GM19238 (cell line): ENCODE data around the gene COL23A1.
A peak's percentile ranks its signal among the peaks of the same experiment; 100 is the strongest.
"Not testable (repeated sequence)": the region's sequence is repeated elsewhere in the genome, so short reads cannot be mapped to it uniquely, and the experiment has no call there.

ENCODE experiments used
- DNase-seq: peaks from one replicate; pipeline ENCODE4 v3.0.0; 2011; ENCODE audit warnings: low spot score; ENCODE audit not compliant: insufficient read length

Gene COL23A1

GRCh38 chr5:178246624-178247279, 343.4 kb downstream of the COL23A1 start:
- DNase-seq, result no peak

DNA sequence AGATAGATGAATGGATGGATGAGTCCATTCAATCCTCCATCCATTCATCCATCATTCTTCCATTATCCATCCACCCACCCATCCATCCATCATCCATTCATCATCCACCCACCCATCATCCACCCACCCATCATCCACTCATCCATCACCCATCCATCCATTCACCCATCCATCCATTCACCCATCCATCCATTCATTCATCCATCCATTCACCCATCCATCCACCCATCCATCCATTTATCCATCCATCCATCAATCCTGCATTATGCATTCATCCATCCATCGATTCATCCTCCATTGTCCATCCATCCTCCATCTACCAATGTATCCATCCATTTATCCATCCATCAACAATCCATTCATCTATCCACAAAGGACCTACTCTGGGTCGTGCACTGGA, 344.8 kb downstream of the COL23A1 start:
- DNase-seq, result no peak

- no peak for DNase-seq
These were observed 345.6 kb downstream of the COL23A1 start for GRCh38 chr5:178244576-178244975.

DNA sequence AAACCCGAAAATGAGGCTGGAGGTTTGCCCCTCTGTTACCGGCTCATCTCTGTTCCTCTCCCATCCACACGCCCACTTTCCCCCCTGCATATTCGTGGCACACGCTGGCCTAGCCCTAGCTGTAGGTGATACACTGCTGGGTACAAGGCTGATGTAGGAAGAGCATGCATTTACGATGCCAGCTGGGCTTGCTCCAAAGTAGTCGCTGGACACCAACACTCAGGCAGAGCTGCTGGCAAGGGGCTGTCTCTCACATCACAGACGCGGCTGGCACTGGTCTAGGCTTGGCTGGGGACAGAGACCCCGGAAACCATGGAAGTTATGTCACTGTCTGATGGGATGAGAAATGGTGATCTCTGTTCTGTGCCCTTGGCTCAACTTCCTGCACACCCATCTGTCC, 347.8 kb downstream of the COL23A1 start:
- DNase-seq, result no peak

DNA sequence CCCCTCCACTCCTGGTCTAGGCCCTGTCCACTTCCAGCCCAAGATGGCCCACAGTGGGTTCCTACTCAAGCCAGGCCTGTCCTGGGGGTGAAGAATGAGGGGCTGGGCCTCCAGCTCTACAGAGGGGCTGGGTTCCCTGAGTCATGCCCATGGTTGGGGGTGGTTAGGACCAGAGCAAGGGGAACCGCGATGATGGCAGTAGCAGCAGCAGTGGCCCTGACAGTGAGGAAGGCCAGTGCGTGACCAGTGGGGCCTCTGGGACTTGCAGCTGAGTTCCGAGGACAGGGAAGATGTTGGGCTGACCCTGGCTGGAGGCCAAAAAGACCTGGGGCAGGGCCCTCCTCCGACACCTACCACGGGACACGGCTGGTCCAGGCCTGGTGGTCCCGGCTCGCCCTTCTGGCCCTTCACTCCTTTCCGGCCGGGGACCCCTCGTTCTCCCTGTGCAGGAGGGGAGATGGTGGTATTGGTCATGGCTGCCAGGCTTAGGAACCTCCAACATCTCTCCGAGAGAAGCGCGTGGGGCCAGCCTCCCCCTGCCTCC, 348.4 kb downstream of the COL23A1 start:
- no peak for DNase-seq

GRCh38 chr5:178241231-178241663, 348.9 kb downstream of the COL23A1 start:
- DNase-seq, result no peak

DNA sequence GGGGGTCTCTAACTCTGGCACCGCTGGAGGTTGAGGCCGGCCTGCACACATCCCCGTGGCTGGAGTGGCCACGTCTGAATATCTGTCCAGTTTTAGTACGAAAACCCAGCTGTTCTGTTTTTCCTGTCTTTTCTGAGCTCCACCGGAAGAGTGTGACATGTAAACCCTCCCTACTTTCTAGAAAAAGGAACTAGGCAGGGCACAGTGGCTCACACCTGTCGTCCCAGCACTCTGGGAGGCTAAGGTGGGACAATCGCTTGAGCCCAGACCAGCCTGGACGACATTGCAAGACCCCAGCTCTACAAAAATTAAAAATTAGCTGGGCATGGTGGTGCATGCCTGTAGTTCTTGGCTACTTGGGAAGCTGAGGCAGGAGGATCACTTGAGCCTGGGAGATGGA, 349.4 kb downstream of the COL23A1 start:
- DNase-seq, result no peak

GRCh38 chr5:178240341-178240741, 349.9 kb downstream of the COL23A1 start:
- DNase-seq, result no peak

DNA sequence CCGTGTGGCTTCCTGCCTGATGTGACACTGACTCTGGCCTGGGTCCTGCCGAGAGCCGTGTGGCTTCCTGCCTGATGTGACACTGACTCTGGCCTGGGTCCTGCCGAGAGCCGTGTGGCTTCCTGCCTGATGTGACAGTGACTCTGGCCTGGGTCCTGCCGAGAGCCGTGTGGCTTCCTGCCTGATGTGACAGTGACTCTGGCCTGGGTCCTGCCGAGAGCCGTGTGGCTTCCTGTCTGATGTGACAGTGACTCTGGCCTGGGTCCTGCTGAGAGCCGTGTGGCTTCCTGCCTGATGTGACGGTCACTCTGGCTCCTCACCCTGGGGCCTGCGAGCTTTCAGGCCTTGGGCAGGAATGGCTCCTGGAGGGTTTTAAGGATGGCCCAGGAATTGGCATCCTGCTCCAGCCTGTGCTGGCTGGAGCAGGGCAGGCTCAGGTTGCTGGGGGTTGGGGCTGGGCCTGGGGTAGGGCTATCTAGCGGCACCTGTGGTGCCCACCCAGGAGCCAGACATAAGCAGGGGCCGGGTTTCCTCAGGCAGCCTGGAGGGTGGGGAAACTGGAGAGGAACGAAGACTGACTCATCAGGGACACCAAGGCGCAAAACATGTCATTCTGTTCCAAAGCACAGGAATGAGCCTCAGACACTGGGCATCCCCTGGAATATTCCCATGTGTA, 350.4 kb downstream of the COL23A1 start:
- DNase-seq, result not testable (repeated sequence)

- no peak for DNase-seq
These were observed 351.2 kb downstream of the COL23A1 start for GRCh38 chr5:178238711-178239592.

GRCh38 chr5:178238313-178238635, 351.9 kb downstream of the COL23A1 start:
- DNase-seq, result no peak

DNA sequence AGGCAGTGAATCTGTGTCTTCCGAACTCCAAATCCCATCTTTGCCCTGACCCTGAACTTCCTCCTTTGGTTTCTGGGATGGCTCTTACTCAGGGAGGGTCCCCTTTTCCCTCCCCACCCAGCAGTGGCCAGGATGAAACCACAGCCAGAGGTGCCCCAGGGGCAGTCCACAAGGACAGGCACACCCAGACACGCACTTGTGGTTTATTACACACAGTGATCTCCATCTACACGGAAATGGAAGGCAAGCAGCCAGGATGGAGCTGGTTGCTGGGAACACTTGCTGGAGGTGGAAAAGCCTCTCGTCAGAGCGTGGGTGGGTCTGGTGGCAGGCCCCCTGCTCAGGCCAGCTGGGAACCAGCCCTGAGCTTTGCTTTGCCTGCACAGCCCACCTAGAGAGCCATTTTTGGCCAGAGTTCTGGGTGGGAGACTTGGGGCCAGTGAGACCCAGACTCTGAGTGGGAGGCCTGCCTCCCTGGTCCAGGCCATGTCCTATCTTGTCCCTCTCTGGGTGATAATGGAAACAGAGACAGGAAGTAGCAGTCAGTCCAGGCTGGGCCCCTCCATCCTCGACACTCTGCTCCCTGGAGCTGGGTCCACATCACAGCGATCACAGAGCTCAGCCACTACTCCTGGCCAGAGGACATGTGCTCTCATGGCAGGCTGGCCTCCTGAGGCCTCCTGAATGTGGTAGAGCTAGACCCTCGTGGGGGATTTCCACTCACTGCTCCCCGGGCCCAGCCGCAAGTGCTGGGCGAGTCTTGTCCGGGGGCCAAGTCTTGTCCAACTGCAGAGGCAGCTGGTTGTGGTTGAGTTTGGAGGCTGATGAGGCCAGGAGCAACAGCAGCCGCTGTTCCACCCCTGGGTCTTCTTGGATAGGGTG, 352.5 kb downstream of the COL23A1 start:
- no peak for DNase-seq

GRCh38 chr5:178236679-178237078, 353.5 kb downstream of the COL23A1 start:
- no peak for DNase-seq

GRCh38 chr5:178236126-178236525, 354.1 kb downstream of the COL23A1 start:
- no peak for DNase-seq

- no peak for DNase-seq
These were observed 354.6 kb downstream of the COL23A1 start for GRCh38 chr5:178235588-178235974.

DNA sequence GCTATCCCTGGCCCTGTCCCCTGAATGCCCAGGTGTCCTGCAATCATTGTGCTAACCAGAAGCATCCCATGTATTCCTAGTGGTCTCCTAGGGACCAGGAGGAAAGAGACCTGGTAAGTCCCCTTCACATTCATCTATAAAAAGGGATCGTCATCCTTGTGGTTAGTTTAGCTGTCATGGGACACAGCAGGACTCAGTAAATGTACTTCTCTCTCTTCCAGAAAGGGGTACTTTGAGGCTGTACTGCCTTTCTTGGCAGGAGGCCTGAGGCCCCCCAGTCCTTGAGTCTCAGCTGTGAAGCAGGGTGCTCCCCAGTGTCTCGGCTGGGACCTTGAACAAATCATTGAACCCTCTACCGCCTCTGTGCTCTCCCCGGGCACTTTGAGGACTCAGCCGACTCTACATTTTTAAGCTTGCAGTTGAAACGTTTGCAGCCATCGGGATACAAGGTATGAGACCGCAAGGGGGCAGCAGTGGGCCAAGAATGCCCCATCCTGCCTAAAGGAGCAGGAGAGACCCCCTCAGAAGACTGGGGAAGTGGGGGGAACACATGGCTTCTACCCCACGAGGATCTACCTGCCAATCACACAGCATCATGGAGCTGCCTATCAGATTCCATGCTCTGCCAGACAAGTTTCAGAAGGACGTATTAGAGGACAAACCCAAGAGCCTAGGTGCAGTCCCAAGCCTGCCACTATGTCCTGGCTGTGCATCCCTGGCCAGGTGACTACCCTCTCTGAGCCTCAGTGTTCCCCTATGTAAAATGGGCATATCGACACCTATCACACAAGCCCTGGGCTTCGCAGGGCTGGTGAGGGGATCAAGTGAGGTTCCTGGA, 355.2 kb downstream of the COL23A1 start:
- peak; percentile 71 for DNase-seq

DNA sequence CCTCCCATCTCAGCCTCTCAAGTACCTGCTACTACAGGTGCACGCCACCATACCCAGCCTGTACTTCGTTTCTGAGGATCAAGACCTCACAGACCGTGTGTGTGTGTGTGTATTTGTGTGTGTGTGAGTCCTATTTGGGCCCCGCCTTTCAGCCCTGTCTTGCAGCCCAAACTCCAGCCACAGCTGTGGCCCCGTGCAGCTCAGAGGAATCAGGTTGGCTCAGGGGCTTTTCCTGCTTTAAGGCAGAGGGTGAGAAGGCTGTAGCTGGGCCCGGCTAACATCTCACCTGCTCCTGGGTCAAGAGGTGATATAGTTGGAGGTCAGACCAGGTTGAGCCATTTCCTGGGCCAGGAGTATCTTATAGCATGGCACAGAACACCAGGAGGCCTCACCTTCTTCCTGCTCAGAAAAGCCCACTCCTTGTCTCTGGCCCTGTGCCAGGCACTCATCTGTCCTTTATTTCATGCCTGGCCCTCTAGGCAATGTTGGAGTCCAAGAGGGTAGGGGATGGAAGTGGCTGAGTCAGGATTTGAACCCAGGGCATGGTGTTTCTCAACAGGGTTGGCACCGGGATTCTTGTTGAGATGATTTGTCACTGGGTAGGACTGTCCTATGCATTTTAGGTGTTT, 356.0 kb downstream of the COL23A1 start:
- DNase-seq, result no peak

DNA sequence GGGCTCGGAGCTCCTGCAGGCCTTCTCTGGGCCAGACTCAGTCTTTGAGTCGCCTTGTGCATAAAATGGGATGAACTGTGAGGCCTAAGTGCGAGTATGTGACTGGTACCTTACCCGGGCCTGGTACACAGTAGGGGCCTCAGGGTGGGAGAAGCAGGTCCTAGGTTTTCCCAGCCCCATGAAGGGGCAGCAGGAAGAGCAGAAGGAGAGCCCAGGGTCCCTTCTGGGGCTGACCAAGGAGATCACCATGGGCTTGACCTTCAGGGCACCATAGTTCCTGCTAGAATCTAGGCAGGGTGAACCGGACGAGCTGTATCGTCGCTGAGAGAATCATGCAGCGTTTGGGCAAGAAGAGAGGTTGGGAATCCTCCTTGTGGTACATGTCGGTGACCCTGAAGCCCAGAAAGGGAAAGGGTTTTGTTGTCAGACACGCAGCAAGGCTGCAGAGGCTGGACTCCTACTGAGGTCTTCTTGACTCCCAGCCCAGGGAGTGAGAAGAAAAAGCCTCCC, 357.2 kb downstream of the COL23A1 start:
- no peak for DNase-seq

DNA sequence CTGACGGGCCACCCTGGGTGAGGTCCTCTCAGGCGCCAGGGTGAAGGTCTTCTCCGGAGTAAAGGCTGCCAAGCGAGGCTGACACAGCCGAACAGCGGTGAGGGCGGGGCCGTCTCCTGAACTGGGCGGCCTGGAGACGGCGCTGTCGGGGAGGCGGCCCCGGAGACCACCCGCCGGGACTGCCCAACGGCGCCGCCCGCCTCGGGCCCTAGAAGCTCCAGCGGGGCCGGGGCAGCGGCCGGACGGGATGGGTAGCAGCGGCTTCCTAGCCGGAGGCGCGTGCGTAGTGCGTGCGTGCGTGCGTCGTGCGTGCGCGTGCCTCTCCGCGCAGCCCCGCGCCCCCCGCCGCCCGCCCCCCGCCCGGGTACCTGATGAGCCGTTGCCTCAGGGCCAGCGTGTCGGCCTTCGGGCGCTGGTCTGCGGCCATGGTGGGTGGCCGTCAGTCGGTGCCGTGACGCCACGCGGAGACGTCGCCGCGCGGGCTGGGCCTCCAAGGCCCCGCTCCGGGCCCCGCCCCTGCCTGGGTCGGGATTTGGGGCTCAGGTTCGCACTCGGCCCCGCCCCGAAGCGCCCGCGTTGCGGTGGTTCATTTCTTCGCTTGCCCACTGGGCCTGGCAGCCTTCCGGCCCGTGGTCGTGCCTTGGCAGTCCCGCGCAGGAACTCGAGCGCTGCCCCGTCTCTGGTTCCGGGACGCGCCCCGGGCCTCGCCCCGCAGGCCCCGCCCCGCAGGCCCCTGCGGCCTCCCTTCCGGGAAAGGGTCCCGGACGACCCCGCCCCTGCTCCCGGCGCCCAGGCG, 357.9 kb downstream of the COL23A1 start, which contains the start of gene PHYKPL:
Gene PHYKPL, minus strand, starts transcription at position 679 of the 796 bp plus-strand sequence. Its CDS starts 252 bp downstream, at position 427.
- DNase-seq, result peak; percentile 73
